K562 (cell line): ENCODE measurements around the gene KRTAP5-4.

Source experiments
- CC2D1A ChIP-seq: fragments of 450-650 bp; IDR thresholded peaks from 2 replicates; pipeline ENCODE4 v1.6.1; 2017; ENCODE audit warnings: mild to moderate bottlenecking
- EP300 ChIP-seq: IDR thresholded peaks from 2 replicates; pipeline ENCODE4 v1.6.1; 2012; ENCODE audit warnings: low read length, improper control_type of control experiment
- IRF1 ChIP-seq: sonication (generic); formaldehyde crosslinking; IDR thresholded peaks from 2 replicates; pipeline ENCODE4 v1.8.0; 2022; ENCODE audit warnings: missing genetic modification reagents, mild to moderate bottlenecking, borderline replicate concordance
- RAD21 ChIP-seq, 2 experiments: fragments of 250-450 bp in 1 of 2; fragments of 450-650 bp in 1 of 2; sonication (Bioruptor Pico) in 1 of 2; formaldehyde crosslinking in 1 of 2; IDR thresholded peaks in 1 of 2; conservative IDR thresholded peaks in 1 of 2; 2 replicates each; pipeline versions ENCODE4 v1.4.0 to v1.8.0; 2020 to 2022; ENCODE audit warnings: mild to moderate bottlenecking in 2 of 2, moderate library complexity in 1 of 2
- ZNF121 ChIP-seq: sonication (generic); formaldehyde crosslinking; conservative IDR thresholded peaks from 2 replicates; pipeline ENCODE4 v1.8.0; 2022; ENCODE audit warnings: missing genetic modification reagents
- ZNF449 ChIP-seq: fragments of 250-450 bp; sonication (Bioruptor Pico); IDR thresholded peaks from 2 replicates; pipeline ENCODE4 v1.8.0; 2022; ENCODE audit warnings: moderate library complexity, mild to moderate bottlenecking, inconsistent platforms

- TF ChIP-seq RAD21 (CRISPR knock-in tag; conservative IDR thresholded peaks at IDR 0.05 in 1 of 2, IDR thresholded peaks at IDR 0.05 in 1 of 2) (no peak), ZNF449 (CRISPR knock-in tag) (no peak), CC2D1A (no peak), IRF1 (CRISPR knock-in tag) (no peak), EP300 (no peak), ZNF121 (CRISPR knock-in tag) (no peak)
Observed at GRCh38 chr11:1654388-1655167, 32.6 kb upstream of the KRTAP5-4 start.
